H1 (cell line): Measurements from ENCODE around the gene ELMO3. TPM values are rescaled to one million over a fixed set of nuclear protein-coding genes. Genes with fewer than 3 reads are reported as not detected.

Experiments used
- BRCA1 ChIP-seq: IDR thresholded peaks from 2 replicates; pipeline ENCODE4 v1.6.1; 2012; ENCODE audit warnings: low read depth, low read length, improper control_type of control experiment
- CBX5 ChIP-seq: fragments of 300-800, 300-1000 bp; sonication (generic); IDR thresholded peaks from 2 replicates; pipeline ENCODE4 v1.7.1; 2016; ENCODE audit warnings: antibody characterized with exemption, low read length, low read depth
- CEBPB ChIP-seq: IDR thresholded peaks from 2 replicates; pipeline ENCODE4 v1.6.1; 2012; ENCODE audit warnings: low read depth, low read length
- CTBP2 ChIP-seq: IDR thresholded peaks from 2 replicates; pipeline ENCODE4 v1.7.0; 2011; ENCODE audit warnings: borderline replicate concordance, mild to moderate bottlenecking, moderate library complexity, mixed read lengths, low read length; ENCODE audit not compliant: insufficient read depth, insufficient read length
- EP300 ChIP-seq, 2 experiments: IDR thresholded peaks; 1 replicate in 1 of 2; 2 replicates in 1 of 2; pipeline ENCODE4 v1.6.1; 2011 to 2012; ENCODE audit warnings: low read depth in 2 of 2, low read length in 2 of 2, mild to moderate bottlenecking in 2 of 2, borderline replicate concordance in 1 of 2, inconsistent platforms in 1 of 2, moderate library complexity in 1 of 2
- EZH2 ChIP-seq: fragments of 200-600 bp; sonication (generic); IDR thresholded peaks from 2 replicates; pipeline ENCODE4 v1.7.1; 2012; ENCODE audit warnings: low read depth, mild to moderate bottlenecking, moderate library complexity, low read length, inconsistent platforms; ENCODE audit not compliant: severe bottlenecking
- NANOG ChIP-seq: IDR thresholded peaks from 2 replicates; pipeline ENCODE4 v1.6.1; 2011; ENCODE audit warnings: low read length, low read depth, mild to moderate bottlenecking, inconsistent platforms; ENCODE audit not compliant: insufficient read depth, poor library complexity, severe bottlenecking
- POLR2AphosphoS5 ChIP-seq: IDR thresholded peaks from 2 replicates; pipeline ENCODE4 v1.6.1; 2011; ENCODE audit warnings: low read depth, low read length
- SIRT6 ChIP-seq: IDR thresholded peaks from one replicate; pipeline ENCODE4 v1.7.1; 2012; ENCODE audit warnings: low read length, inconsistent platforms
- SIX5 ChIP-seq: IDR thresholded peaks from 2 replicates; pipeline ENCODE4 v1.6.1; 2011; ENCODE audit warnings: mild to moderate bottlenecking, low read depth, low read length
- ZNF274 ChIP-seq: IDR thresholded peaks from 2 replicates; pipeline ENCODE4 v1.7.0; 2012; ENCODE audit warnings: low read length, borderline replicate concordance; ENCODE audit errors: extremely low read depth
- polyA plus RNA-seq, 7 experiments: library from polyadenylated mRNA; depleted of rRNA in 3 of 7; stranded (reverse) in 5 of 7; unstranded in 2 of 7; fragments of >200 nt in 5 of 7; fragments of 200-250 nt in 2 of 7; gene quantifications; 1 replicate in 5 of 7; 2 replicates in 1 of 7; 4 replicates in 1 of 7; pipeline versions ENCODE4 v1.2.1 to v1.2.3, GENCODE V29; 2011 to 2013; ENCODE audit warnings: missing spikeins in 2 of 7, mixed read lengths in 2 of 7
- total RNA-seq: library from RNA; stranded (reverse); fragmentation: NEBNext Ultra II Directional; extraction: Animal tissue kit (Norgen Biotek cat#: 25700); gene quantifications from 2 replicates; pipeline ENCODE4 v1.2.1, GENCODE V29; 2021
- TF ChIP-seq, protein P1 (sequence below): fragments of 300-600 bp; sonication (generic); IDR thresholded peaks from 2 replicates; pipeline ENCODE4 v1.7.1; 2012; ENCODE audit warnings: low read length, moderate library complexity, mild to moderate bottlenecking, inconsistent platforms; ENCODE audit not compliant: insufficient replicate concordance

The ELMO3 gene
- total and polyA plus RNA-seq, 2 of the 8 experiments (the other 6 are each of a cell fraction or from before 2014, with no cell fraction given) = 9.6 to 10.9 TPM

- TF ChIP-seq, protein P1, sequence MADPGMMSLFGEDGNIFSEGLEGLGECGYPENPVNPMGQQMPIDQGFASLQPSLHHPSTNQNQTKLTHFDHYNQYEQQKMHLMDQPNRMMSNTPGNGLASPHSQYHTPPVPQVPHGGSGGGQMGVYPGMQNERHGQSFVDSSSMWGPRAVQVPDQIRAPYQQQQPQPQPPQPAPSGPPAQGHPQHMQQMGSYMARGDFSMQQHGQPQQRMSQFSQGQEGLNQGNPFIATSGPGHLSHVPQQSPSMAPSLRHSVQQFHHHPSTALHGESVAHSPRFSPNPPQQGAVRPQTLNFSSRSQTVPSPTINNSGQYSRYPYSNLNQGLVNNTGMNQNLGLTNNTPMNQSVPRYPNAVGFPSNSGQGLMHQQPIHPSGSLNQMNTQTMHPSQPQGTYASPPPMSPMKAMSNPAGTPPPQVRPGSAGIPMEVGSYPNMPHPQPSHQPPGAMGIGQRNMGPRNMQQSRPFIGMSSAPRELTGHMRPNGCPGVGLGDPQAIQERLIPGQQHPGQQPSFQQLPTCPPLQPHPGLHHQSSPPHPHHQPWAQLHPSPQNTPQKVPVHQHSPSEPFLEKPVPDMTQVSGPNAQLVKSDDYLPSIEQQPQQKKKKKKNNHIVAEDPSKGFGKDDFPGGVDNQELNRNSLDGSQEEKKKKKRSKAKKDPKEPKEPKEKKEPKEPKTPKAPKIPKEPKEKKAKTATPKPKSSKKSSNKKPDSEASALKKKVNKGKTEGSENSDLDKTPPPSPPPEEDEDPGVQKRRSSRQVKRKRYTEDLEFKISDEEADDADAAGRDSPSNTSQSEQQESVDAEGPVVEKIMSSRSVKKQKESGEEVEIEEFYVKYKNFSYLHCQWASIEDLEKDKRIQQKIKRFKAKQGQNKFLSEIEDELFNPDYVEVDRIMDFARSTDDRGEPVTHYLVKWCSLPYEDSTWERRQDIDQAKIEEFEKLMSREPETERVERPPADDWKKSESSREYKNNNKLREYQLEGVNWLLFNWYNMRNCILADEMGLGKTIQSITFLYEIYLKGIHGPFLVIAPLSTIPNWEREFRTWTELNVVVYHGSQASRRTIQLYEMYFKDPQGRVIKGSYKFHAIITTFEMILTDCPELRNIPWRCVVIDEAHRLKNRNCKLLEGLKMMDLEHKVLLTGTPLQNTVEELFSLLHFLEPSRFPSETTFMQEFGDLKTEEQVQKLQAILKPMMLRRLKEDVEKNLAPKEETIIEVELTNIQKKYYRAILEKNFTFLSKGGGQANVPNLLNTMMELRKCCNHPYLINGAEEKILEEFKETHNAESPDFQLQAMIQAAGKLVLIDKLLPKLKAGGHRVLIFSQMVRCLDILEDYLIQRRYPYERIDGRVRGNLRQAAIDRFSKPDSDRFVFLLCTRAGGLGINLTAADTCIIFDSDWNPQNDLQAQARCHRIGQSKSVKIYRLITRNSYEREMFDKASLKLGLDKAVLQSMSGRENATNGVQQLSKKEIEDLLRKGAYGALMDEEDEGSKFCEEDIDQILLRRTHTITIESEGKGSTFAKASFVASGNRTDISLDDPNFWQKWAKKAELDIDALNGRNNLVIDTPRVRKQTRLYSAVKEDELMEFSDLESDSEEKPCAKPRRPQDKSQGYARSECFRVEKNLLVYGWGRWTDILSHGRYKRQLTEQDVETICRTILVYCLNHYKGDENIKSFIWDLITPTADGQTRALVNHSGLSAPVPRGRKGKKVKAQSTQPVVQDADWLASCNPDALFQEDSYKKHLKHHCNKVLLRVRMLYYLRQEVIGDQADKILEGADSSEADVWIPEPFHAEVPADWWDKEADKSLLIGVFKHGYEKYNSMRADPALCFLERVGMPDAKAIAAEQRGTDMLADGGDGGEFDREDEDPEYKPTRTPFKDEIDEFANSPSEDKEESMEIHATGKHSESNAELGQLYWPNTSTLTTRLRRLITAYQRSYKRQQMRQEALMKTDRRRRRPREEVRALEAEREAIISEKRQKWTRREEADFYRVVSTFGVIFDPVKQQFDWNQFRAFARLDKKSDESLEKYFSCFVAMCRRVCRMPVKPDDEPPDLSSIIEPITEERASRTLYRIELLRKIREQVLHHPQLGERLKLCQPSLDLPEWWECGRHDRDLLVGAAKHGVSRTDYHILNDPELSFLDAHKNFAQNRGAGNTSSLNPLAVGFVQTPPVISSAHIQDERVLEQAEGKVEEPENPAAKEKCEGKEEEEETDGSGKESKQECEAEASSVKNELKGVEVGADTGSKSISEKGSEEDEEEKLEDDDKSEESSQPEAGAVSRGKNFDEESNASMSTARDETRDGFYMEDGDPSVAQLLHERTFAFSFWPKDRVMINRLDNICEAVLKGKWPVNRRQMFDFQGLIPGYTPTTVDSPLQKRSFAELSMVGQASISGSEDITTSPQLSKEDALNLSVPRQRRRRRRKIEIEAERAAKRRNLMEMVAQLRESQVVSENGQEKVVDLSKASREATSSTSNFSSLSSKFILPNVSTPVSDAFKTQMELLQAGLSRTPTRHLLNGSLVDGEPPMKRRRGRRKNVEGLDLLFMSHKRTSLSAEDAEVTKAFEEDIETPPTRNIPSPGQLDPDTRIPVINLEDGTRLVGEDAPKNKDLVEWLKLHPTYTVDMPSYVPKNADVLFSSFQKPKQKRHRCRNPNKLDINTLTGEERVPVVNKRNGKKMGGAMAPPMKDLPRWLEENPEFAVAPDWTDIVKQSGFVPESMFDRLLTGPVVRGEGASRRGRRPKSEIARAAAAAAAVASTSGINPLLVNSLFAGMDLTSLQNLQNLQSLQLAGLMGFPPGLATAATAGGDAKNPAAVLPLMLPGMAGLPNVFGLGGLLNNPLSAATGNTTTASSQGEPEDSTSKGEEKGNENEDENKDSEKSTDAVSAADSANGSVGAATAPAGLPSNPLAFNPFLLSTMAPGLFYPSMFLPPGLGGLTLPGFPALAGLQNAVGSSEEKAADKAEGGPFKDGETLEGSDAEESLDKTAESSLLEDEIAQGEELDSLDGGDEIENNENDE = no peak
- TF ChIP-seq CEBPB (no peak), SIX5 (no peak), EZH2 (no peak), SIRT6 (no peak), BRCA1 (no peak), EP300 (IDR thresholded peaks at IDR 0.05; ENCODE audit: borderline replicate concordance in 1 of 2, low read depth in 2 of 2, low read length in 2 of 2) (no peak), NANOG (no peak), CBX5 (no peak), CTBP2 (no peak), ZNF274 (no peak), POLR2AphosphoS5 (no peak)
Measured at GRCh38 chr16:67181346-67181745, 17.6 kb upstream of the ELMO3 start (continued).
